ENCODE results near the gene TMEM132A. TPM values are rescaled to one million over a fixed set of nuclear protein-coding genes. Genes with fewer than 3 reads are reported as not detected.
A peak's percentile ranks its signal among the peaks of the same experiment; 100 is the strongest.

The TMEM132A gene
- total RNA-seq, 4 donors from 2014 or later: 3.2 to 8.9 (median 6.5) TPM

DNA sequence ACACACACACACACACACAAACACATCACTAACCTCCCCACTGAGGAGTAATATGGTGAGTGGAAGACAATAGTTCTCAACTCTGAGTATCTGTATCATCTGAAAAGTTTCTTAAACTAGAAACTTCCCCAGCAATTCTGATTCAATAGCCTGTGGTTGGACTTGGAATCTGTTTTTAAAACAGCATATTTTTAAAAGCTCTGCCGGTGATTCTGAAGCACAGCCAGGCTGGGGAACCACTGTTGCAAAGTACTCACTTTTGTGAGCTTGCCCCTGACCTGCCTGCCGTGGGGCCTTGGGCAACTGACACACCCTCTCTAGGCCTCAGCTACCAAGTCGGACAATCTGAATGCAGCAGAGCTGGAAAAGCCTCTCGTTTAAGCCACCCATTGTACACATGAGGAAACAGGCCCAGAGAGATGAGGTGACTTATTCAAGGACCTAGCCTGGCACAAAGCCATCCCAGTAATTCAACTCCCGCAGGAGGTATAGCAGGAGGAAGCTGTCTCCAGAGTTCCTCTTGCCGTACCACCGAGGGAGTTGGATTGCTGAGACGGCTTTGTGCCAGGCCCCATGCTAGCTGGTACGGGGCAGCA lies 18.8 kb downstream of the TMEM132A start:
- ATAC-seq: no peak
- Histone ChIP-seq H3K4me3 (no peak overlapping the region), H3K27me3 (no peaks in the 10 kb centered on the region), H3K27ac (no peak overlapping the region), H3K4me1 (peaks cover 0 to 7% (median 0%) of the 10 kb centered on the region in 3 donors), H3K9me3 (no peaks in the 10 kb centered on the region), H3K36me3 (peaks cover 0 to 84% of the 10 kb centered on the region in 2 donors)
- TF ChIP-seq, protein P1, sequence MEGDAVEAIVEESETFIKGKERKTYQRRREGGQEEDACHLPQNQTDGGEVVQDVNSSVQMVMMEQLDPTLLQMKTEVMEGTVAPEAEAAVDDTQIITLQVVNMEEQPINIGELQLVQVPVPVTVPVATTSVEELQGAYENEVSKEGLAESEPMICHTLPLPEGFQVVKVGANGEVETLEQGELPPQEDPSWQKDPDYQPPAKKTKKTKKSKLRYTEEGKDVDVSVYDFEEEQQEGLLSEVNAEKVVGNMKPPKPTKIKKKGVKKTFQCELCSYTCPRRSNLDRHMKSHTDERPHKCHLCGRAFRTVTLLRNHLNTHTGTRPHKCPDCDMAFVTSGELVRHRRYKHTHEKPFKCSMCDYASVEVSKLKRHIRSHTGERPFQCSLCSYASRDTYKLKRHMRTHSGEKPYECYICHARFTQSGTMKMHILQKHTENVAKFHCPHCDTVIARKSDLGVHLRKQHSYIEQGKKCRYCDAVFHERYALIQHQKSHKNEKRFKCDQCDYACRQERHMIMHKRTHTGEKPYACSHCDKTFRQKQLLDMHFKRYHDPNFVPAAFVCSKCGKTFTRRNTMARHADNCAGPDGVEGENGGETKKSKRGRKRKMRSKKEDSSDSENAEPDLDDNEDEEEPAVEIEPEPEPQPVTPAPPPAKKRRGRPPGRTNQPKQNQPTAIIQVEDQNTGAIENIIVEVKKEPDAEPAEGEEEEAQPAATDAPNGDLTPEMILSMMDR (IDR thresholded peaks at IDR 0.05): no peak
- TF ChIP-seq EP300 (IDR thresholded peaks at IDR 0.05): no peak
- no peak for TF ChIP-seq POLR2A (IDR thresholded peaks at IDR 0.05)
- TF ChIP-seq POLR2AphosphoS5 (IDR thresholded peaks at IDR 0.05): no peak
- WGBS, 2 donors (ENCODE audit: low coverage in 1 of 2): 48 to 73% methylated on average over 3 to 6 of the region's 9 CpGs

DNA sequence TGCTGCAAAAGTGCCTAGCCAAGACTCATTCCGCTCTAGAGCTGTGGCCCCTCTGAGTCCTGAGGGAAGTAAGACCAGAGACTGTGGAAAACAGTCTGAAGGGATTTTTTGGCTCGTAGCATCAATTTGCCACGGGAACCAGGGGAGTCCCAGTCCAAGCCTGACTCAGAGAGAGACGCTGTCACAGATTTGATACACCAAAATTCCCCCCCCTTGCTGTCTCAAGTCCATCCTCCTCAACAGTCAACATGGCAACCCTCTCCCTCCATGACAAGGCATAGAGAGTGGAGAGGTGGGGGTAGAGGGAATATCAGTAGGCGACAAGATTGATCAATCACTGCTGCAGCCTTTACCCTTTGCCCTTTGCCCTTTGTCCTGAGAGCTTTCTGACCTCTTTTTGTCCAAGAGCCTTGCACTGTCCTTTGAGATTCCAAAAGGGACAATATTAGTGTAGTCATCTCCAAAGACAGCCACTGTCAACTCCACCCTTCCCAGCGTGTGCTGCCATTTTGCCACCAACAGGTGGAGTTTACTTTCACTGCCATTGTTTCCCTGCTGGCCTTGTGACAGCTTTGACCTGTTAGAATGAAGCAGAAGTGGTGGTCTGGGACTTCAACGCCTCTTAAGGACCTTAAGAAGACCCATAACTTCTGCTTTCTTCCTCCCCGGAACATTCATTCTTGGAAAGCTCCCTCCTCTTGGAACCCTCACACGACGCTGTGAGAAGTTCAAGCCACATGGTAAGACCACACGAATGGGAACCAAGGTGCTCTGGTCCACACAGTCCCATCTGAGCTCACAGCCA lies 20.4 kb downstream of the TMEM132A start:
- Histone ChIP-seq H3K4me3 (no peak overlapping the region), H3K27me3 (no peaks in the 10 kb centered on the region), H3K9me3 (no peaks in the 10 kb centered on the region), H3K36me3 (peaks cover 0 to 68% of the 10 kb centered on the region in 2 donors), H3K27ac (no peak overlapping the region), H3K4me1 (peaks cover 0 to 23% (median 0%) of the 10 kb centered on the region in 3 donors)
- TF ChIP-seq, protein P1 (IDR thresholded peaks at IDR 0.05): no peak
- TF ChIP-seq EP300 (IDR thresholded peaks at IDR 0.05) (no peak), POLR2AphosphoS5 (IDR thresholded peaks at IDR 0.05) (no peak), POLR2A (IDR thresholded peaks at IDR 0.05) (no peak)
- no peak for ATAC-seq
- WGBS, 2 donors (ENCODE audit: low coverage in 1 of 2): 81 to 82% methylated on average over 3 to 10 of the region's 11 CpGs

DNA sequence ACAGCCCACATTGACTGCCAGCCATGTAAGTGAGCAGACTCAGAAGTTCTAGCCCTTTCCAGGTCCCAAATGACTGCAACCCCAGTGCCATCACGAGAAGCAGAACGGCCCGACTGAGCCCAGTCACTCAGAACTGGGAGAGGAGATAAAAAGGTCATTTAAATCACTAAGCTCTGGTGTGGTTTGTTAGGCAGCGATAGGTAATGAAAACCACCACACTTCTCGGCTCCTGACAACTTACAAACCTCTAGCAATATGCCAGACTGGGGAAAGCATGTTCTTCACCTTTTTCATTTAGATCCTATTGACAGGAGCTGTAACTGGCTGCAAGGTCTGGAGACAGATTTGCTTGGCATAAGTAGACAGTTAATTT lies 21.0 kb downstream of the TMEM132A start:
- H3K9me3 ChIP-seq: no peaks in the 10 kb centered on the region
- WGBS, 2 donors (ENCODE audit: low coverage in 1 of 2): 92% methylated on average over 5 of the region's 5 CpGs; no CpG with 5 or more reads in 1 of the 2 donors

DNA sequence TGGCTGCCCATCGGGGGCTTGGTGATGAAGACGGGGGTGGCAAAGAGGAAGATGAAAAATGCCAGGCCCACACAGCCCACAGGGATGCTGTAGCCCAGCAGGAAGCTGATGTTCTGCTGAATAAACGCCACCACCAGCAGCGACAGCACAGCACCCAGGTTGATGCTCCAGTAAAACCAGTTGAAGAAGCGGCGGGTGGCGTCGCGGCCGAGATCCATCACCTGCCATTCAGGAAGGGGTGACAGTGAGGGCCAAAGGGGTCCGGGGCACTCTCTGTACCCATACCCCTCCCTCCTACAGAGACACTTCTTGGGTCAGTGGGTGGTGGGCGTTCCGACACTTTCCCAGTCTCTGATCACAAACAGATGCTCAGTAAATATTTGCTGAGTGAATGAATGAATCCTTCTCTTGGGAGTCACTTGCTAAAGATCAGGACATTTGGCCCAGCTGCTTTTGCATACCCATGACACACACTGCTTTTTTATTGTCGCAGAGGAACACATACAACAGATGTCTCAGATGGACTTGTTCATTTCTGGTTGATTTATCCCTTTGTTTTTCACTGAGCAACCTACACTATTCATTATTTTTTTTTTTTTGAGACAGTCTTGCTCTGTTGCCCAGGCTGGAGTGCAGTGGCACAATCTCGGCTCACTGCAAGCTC lies 22.5 kb downstream of the TMEM132A start:
- no peak for ATAC-seq
- WGBS, 2 donors (ENCODE audit: low coverage in 1 of 2): 51 to 87% methylated on average over 6 to 7 of the region's 15 CpGs
- peaks cover 0 to 44% (median 12%) of the 10 kb centered on the region in 3 donors for H3K4me1 ChIP-seq
- H3K9me3 ChIP-seq: no peaks in the 10 kb centered on the region
- peaks cover 0 to 48% of the 10 kb centered on the region in 2 donors for H3K36me3 ChIP-seq
- H3K27ac ChIP-seq: peak overlapping the region in 1 of 4 donors; percentile 28
- TF ChIP-seq POLR2A (IDR thresholded peaks at IDR 0.05) (no peak), EP300 (IDR thresholded peaks at IDR 0.05) (no peak), POLR2AphosphoS5 (IDR thresholded peaks at IDR 0.05) (no peak)
- TF ChIP-seq, protein P1 (IDR thresholded peaks at IDR 0.05): no peak
- H3K4me3 ChIP-seq: no peak overlapping the region
- H3K27me3 ChIP-seq: no peaks in the 10 kb centered on the region

More for the DNA sequence above, 21.0 kb downstream of the TMEM132A start:
- Histone ChIP-seq H3K4me3 (no peak overlapping the region), H3K4me1 (peaks cover 0 to 29% (median 5%) of the 10 kb centered on the region in 3 donors), H3K27ac (no peak overlapping the region), H3K36me3 (peaks cover 0 to 62% of the 10 kb centered on the region in 2 donors), H3K27me3 (no peaks in the 10 kb centered on the region)
- no peak for ATAC-seq
- TF ChIP-seq POLR2A (IDR thresholded peaks at IDR 0.05): no peak
- no peak for TF ChIP-seq POLR2AphosphoS5 (IDR thresholded peaks at IDR 0.05)
- TF ChIP-seq, protein P1 (IDR thresholded peaks at IDR 0.05): no peak
- TF ChIP-seq EP300 (IDR thresholded peaks at IDR 0.05): no peak

Data from gastroesophageal sphincter (tissue), 4 donors.